MM.1S (cell line): ENCODE data around the gene ADISSP.

Experiments used
- DNase-seq: peaks from one replicate; pipeline ENCODE4 v3.0.0-alpha.2; 2015
- H2AFZ ChIP-seq: fragments of 300-600 bp; sonication (generic); 2 replicates; pipeline ENCODE4 v1.6.0; 2016; ENCODE audit warnings: antibody characterized with exemption, low read length
- H3F3A ChIP-seq: fragments of 300-600 bp; sonication (generic); 2 replicates; pipeline ENCODE4 v1.6.1; 2016; ENCODE audit warnings: mild to moderate bottlenecking, antibody characterized with exemption, low read length, moderate library complexity, mixed read lengths; ENCODE audit not compliant: insufficient read depth
- H3K27ac ChIP-seq: fragments of 300-600 bp; sonication (generic); 2 replicates; pipeline ENCODE4 v1.5.1; 2016; ENCODE audit warnings: mild to moderate bottlenecking, low read length
- H3K27me3 ChIP-seq: fragments of 300-600 bp; sonication (generic); replicated peaks from 2 replicates; pipeline ENCODE4 v1.6.0; 2016; ENCODE audit warnings: low read length; ENCODE audit not compliant: insufficient read depth
- H3K36me3 ChIP-seq: fragments of 300-600 bp; sonication (generic); replicated peaks from 2 replicates; pipeline ENCODE4 v1.6.1; 2016; ENCODE audit warnings: mild to moderate bottlenecking, low read length, mixed read lengths; ENCODE audit not compliant: insufficient read depth
- H3K4me1 ChIP-seq: fragments of 300-600 bp; sonication (generic); 2 replicates; pipeline ENCODE4 v1.6.1; 2016; ENCODE audit warnings: low read length, mixed read lengths
- H3K4me2 ChIP-seq: fragments of 300-600 bp; sonication (generic); 2 replicates; pipeline ENCODE4 v1.6.0; 2016; ENCODE audit warnings: low read depth, low read length
- H3K4me3 ChIP-seq: fragments of 300-600 bp; sonication (generic); 2 replicates; pipeline ENCODE4 v1.5.1; 2016; ENCODE audit warnings: low read length, mixed read lengths
- H3K79me2 ChIP-seq: fragments of 300-600 bp; sonication (generic); 2 replicates; pipeline ENCODE4 v1.6.1; 2016; ENCODE audit warnings: mixed run types, low read length, mixed read lengths
- H3K9ac ChIP-seq: fragments of 300-600 bp; sonication (generic); 2 replicates; pipeline ENCODE4 v1.6.1; 2016; ENCODE audit warnings: low read length, mixed read lengths
- H3K9me2 ChIP-seq: fragments of 300-600 bp; sonication (generic); replicated peaks from 2 replicates; pipeline ENCODE4 v1.6.1; 2016; ENCODE audit warnings: mild to moderate bottlenecking, low read length, mixed read lengths; ENCODE audit not compliant: insufficient read depth
- H3K9me3 ChIP-seq: fragments of 300-600 bp; sonication (generic); replicated peaks from 2 replicates; pipeline ENCODE4 v1.6.1; 2016; ENCODE audit warnings: mild to moderate bottlenecking, low read length, mixed read lengths; ENCODE audit not compliant: insufficient read depth
- H4K20me1 ChIP-seq: fragments of 300-600 bp; sonication (generic); 2 replicates; pipeline ENCODE4 v1.6.1; 2016; ENCODE audit warnings: mild to moderate bottlenecking, low read length, moderate library complexity, mixed read lengths; ENCODE audit not compliant: insufficient read depth
- EZH2 ChIP-seq: fragments of 300-600 bp; sonication (generic); optimal IDR thresholded peaks from 2 replicates; pipeline ENCODE3; 2017; ENCODE audit warnings: low read depth, mild to moderate bottlenecking, antibody characterized with exemption, low read length, mixed read lengths
- EZH2phosphoT487 ChIP-seq: fragments of 300-600 bp; sonication (generic); IDR thresholded peaks from 2 replicates; pipeline ENCODE4 v1.6.1; 2018; ENCODE audit warnings: antibody characterized with exemption, low read length
- TF ChIP-seq, protein P1 (sequence below): fragments of 300-600 bp; sonication (generic); IDR thresholded peaks from 2 replicates; pipeline ENCODE4 v1.5.1; 2016; ENCODE audit warnings: antibody characterized with exemption, low read length, mixed read lengths

The ADISSP gene

DNA sequence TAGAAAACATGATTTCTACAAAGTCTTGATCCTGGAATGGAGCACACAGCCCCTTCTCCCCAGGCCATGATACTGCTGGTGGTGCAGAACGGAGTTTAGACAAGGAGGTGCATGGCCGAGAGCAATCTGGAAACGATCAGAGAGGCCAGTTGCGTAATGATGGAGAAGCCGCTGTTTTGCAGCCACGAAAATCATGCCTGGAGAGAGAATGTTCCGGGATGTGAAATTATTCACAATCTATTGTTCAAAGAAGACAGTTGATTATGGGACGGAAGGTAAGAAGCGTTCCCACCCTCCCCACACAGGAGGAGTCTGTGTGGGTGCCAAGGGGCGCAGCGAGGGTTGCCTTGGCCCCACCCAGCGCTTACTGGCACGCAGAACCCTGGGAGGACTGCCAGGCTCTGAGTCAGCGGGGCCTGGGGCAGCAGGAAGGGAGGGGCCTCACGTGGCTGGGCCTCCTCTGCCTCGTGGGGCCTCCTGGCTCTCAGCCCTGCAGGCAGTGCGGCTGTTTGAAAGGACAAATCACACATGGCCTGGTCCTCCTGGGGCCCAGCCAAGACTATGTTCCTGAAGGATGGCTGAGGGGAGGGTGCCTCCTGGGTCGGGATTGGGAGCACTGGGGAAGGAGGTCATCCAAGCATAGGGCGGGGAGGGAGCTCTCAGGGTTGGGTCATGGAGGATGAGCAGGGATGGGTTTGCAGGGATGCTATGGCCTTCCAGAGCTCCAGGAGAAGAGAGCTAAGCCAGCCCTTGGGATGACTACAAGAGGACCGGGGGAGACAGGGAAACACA, 44.1 kb upstream of the ADISSP start:
- no peak overlapping the region for H3K4me2 ChIP-seq
- DNase-seq, result no peak
- H3K4me3 ChIP-seq, result no peak overlapping the region
- no peaks in the 10 kb centered on the region for H3K9me3 ChIP-seq
- H3K27ac ChIP-seq, result no peak overlapping the region
- H3K9me2 ChIP-seq, result no peaks in the 10 kb centered on the region
- no peaks in the 10 kb centered on the region for H4K20me1 ChIP-seq
- no peaks in the 10 kb centered on the region for H3K27me3 ChIP-seq
- no peaks in the 10 kb centered on the region for H3K4me1 ChIP-seq
- H3K79me2 ChIP-seq, result no peaks in the 10 kb centered on the region
- TF ChIP-seq EZH2phosphoT487, result no peak
- TF ChIP-seq, protein P1, sequence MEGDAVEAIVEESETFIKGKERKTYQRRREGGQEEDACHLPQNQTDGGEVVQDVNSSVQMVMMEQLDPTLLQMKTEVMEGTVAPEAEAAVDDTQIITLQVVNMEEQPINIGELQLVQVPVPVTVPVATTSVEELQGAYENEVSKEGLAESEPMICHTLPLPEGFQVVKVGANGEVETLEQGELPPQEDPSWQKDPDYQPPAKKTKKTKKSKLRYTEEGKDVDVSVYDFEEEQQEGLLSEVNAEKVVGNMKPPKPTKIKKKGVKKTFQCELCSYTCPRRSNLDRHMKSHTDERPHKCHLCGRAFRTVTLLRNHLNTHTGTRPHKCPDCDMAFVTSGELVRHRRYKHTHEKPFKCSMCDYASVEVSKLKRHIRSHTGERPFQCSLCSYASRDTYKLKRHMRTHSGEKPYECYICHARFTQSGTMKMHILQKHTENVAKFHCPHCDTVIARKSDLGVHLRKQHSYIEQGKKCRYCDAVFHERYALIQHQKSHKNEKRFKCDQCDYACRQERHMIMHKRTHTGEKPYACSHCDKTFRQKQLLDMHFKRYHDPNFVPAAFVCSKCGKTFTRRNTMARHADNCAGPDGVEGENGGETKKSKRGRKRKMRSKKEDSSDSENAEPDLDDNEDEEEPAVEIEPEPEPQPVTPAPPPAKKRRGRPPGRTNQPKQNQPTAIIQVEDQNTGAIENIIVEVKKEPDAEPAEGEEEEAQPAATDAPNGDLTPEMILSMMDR, result no peak
- no peaks in the 10 kb centered on the region for H3K36me3 ChIP-seq
- H2AFZ ChIP-seq, result no peak overlapping the region
- H3K9ac ChIP-seq, result no peak overlapping the region
- no peaks in the 10 kb centered on the region; the same call in 1 of the 2 replicates for H3F3A ChIP-seq

DNA sequence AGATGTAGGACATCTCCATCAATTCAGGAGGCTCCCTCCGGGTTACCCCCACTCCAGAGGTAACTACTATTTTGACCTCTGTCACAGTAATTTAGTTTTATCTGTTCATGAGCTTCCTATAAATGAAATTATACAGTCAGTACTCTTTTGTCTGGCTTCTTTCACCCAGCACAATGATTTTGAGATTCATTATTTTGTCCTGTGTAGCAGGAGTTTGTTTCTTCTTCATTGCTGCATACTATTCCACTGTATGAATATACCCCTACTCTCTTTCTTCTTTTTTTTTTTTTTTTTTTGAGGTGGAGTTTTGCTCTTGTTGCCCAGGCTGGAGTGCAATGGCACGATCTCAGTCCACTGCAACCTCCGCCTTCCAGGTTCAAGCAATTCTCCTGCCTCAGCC, 41.0 kb upstream of the ADISSP start:
- H2AFZ ChIP-seq, result no peak overlapping the region
- no peaks in the 10 kb centered on the region for H3K4me1 ChIP-seq
- TF ChIP-seq EZH2 (no peak), EZH2phosphoT487 (no peak)
- TF ChIP-seq, protein P1, result no peak
- no peaks in the 10 kb centered on the region for H3K9me3 ChIP-seq
- no peak for DNase-seq
- no peak overlapping the region for H3K4me3 ChIP-seq
- no peak overlapping the region for H3K9ac ChIP-seq
- H3K27me3 ChIP-seq, result no peaks in the 10 kb centered on the region
- H3K9me2 ChIP-seq, result no peaks in the 10 kb centered on the region
- no peaks in the 10 kb centered on the region for H3K79me2 ChIP-seq
- H3F3A ChIP-seq, result no peaks in the 10 kb centered on the region; the same call in 1 of the 2 replicates
- no peaks in the 10 kb centered on the region for H4K20me1 ChIP-seq
- H3K36me3 ChIP-seq, result no peaks in the 10 kb centered on the region; the same call in 1 of the 2 replicates
- no peak overlapping the region for H3K27ac ChIP-seq
- H3K4me2 ChIP-seq, result no peak overlapping the region

DNA sequence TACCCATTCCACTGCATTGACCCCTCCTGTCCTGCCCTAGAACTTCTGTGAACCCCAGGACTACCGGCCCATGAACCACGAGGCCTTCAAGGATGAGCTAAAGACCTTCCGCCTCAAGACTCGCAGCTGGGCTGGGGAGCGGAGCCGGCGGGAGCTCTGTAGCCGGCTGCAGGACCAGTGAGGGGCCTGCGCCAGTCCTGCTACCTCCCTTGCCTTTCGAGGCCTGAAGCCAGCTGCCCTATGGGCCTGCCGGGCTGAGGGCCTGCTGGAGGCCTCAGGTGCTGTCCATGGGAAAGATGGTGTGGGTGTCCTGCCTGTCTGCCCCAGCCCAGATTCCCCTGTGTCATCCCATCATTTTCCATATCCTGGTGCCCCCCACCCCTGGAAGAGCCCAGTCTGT, 37.2 kb upstream of the ADISSP start:
- no peak for DNase-seq
- H3K4me2 ChIP-seq, result no peak overlapping the region
- no peak for TF ChIP-seq EZH2
- TF ChIP-seq EZH2phosphoT487, result no peak
- TF ChIP-seq, protein P1, result no peak
- H3K9ac ChIP-seq, result no peak overlapping the region
- no peaks in the 10 kb centered on the region for H3K9me2 ChIP-seq
- no peak overlapping the region for H3K27ac ChIP-seq
- H3K4me1 ChIP-seq, result peaks cover 7% of the 10 kb centered on the region
- no peak overlapping the region for H3K4me3 ChIP-seq
- H3K9me3 ChIP-seq, result no peaks in the 10 kb centered on the region
- peaks cover 19% of the 10 kb centered on the region for H3K79me2 ChIP-seq
- no peaks in the 10 kb centered on the region for H3K27me3 ChIP-seq
- H3F3A ChIP-seq, result no peaks in the 10 kb centered on the region; the same call in 1 of the 2 replicates
- peaks cover 3% of the 10 kb centered on the region for H3K36me3 ChIP-seq
- H4K20me1 ChIP-seq, result no peaks in the 10 kb centered on the region
- H2AFZ ChIP-seq, result no peak overlapping the region
